K562 (cell line): ENCODE measurements around the gene APOL2.

Source experiments
- CTCF ChIP-seq, 3 experiments: IDR thresholded peaks in 2 of 3; conservative IDR thresholded peaks in 1 of 3; 2 replicates each; pipeline ENCODE4 v1.5.1; 2011 to 2012; ENCODE audit warnings: low read length in 3 of 3, mild to moderate bottlenecking in 3 of 3, control low read depth in 2 of 3, improper control_type of control experiment in 1 of 3, inconsistent platforms in 1 of 3, low read depth in 1 of 3, mixed read lengths in 1 of 3, moderate library complexity in 1 of 3; ENCODE audit not compliant: insufficient read depth in 2 of 3
- HDAC2 ChIP-seq: fragments of 450-650 bp; IDR thresholded peaks from 2 replicates; pipeline ENCODE4 v1.6.1; 2016; ENCODE audit warnings: mild to moderate bottlenecking
- MAFK ChIP-seq: IDR thresholded peaks from 2 replicates; pipeline ENCODE4 v1.6.1; 2011; ENCODE audit warnings: low read length, improper control_type of control experiment
- MAZ ChIP-seq, 2 experiments: fragments of 450-650 bp in 1 of 2; sonication (generic) in 1 of 2; formaldehyde crosslinking; IDR thresholded peaks in 1 of 2; conservative IDR thresholded peaks in 1 of 2; 2 replicates each; pipeline versions ENCODE4 v1.4.0 to v1.5.0; 2020; ENCODE audit warnings: mild to moderate bottlenecking in 1 of 2, missing genetic modification reagents in 1 of 2
- NFYB ChIP-seq: IDR thresholded peaks from 2 replicates; pipeline ENCODE4 v1.6.1; 2011; ENCODE audit warnings: mild to moderate bottlenecking, moderate library complexity; ENCODE audit not compliant: insufficient read length; ENCODE audit errors: extremely low read depth
- POLR2A ChIP-seq: fragments of 450-650 bp; conservative IDR thresholded peaks from 2 replicates; pipeline ENCODE4 v1.6.1; 2016
- TCF7L2 ChIP-seq: fragments of 150-350 bp; IDR thresholded peaks from 2 replicates; pipeline ENCODE4 v1.6.1; 2016; ENCODE audit warnings: low read depth, mild to moderate bottlenecking, low read length, moderate library complexity
- YBX1 ChIP-seq: fragments of 450-650 bp; IDR thresholded peaks from 2 replicates; pipeline ENCODE4 v1.7.1; 2016; ENCODE audit warnings: mild to moderate bottlenecking
- YY1 ChIP-seq, 3 experiments: IDR thresholded peaks; 2 replicates each; pipeline ENCODE4 v1.6.1; 2011; ENCODE audit warnings: low read length in 2 of 3, mild to moderate bottlenecking in 2 of 3, moderate library complexity in 2 of 3, borderline replicate concordance in 1 of 3, control low read depth in 1 of 3, low read depth in 1 of 3; ENCODE audit not compliant: insufficient read depth in 3 of 3, insufficient replicate concordance in 2 of 3, control insufficient read depth in 1 of 3, insufficient read length in 1 of 3; ENCODE audit errors: extremely low read depth in 1 of 3
- ZNF212 ChIP-seq: fragments of 450-650 bp; formaldehyde crosslinking; IDR thresholded peaks from 2 replicates; pipeline ENCODE4 v1.4.0; 2020; ENCODE audit warnings: mild to moderate bottlenecking
- ZZZ3 ChIP-seq: fragments of 450-650 bp; IDR thresholded peaks from 2 replicates; pipeline ENCODE4 v1.6.1; 2016; ENCODE audit warnings: antibody characterized with exemption, mild to moderate bottlenecking, moderate library complexity

- TF ChIP-seq ZZZ3 (no peak), ZNF212 (CRISPR knock-in tag) (no peak), CTCF (IDR thresholded peaks at IDR 0.05 in 2 of 3, conservative IDR thresholded peaks at IDR 0.05 in 1 of 3; ENCODE audit: insufficient read depth in 2 of 3, low read depth in 1 of 3, low read length in 3 of 3) (no peak), NFYB (no peak), TCF7L2 (no peak), YBX1 (no peak), MAFK (no peak), MAZ (CRISPR knock-in tag; conservative IDR thresholded peaks at IDR 0.05 in 1 of 2, IDR thresholded peaks at IDR 0.05 in 1 of 2) (no peak), YY1 (IDR thresholded peaks at IDR 0.05; ENCODE audit: borderline replicate concordance in 1 of 3, control insufficient read depth in 1 of 3, extremely low read depth in 1 of 3, insufficient read depth in 3 of 3, insufficient read length in 1 of 3, insufficient replicate concordance in 2 of 3, low read depth in 1 of 3, low read length in 2 of 3) (no peak), POLR2A (no peak), HDAC2 (no peak)
These were observed 16.4 kb downstream of the APOL2 start for GRCh38 chr22:36222887-36223450.
